Inferior parietal cortex (tissue), 1 donor: ENCODE results near the gene OR6Y1.

Source experiments
- DNase-seq: peaks from one replicate; pipeline ENCODE4 v3.0.0-alpha.2; 2016; ENCODE audit errors: extremely low spot score

OR6Y1 gene

GRCh38 chr1:158506369-158506987 lies 47.7 kb downstream of the OR6Y1 start:
- DNase-seq: no peak

- DNase-seq: peak; percentile 21
Measured at GRCh38 chr1:158496374-158496773, 57.8 kb downstream of the OR6Y1 start.

- no peak for DNase-seq
Measured at GRCh38 chr1:158494796-158495195, 59.4 kb downstream of the OR6Y1 start.
